Lung (tissue), 12 donors: ENCODE results near the gene RERE. TPM values are rescaled to one million over a fixed set of nuclear protein-coding genes. Genes with fewer than 3 reads are reported as not detected.
A peak's percentile ranks its signal among the peaks of the same experiment; 100 is the strongest.

Source experiments
- ATAC-seq: fragments of 200-7000 bp; cut with Tn5 transposase; one replicate; pipeline ENCODE4 v1.9.1; 2020; ENCODE audit warnings: moderate number of reproducible peaks; ENCODE audit not compliant: insufficient read depth, low FRiP score
- DNase-seq, 3 donors: peaks; one replicate each; pipeline ENCODE4 v3.0.0-alpha.2; 2013 to 2017
- H3K27ac ChIP-seq, 2 donors: one replicate each; pipeline ENCODE4 v1.5.1; 2013; ENCODE audit warnings: mild to moderate bottlenecking in 2 of 2, moderate library complexity in 2 of 2, control low read depth in 1 of 2, inconsistent platforms in 1 of 2, low read depth in 1 of 2, low read length in 1 of 2
- H3K27me3 ChIP-seq, 3 donors: one replicate each; pipeline ENCODE4 v1.5.1; 2013; ENCODE audit warnings: low read length in 2 of 3; ENCODE audit not compliant: control insufficient read depth in 3 of 3, insufficient read depth in 3 of 3
- H3K36me3 ChIP-seq, 4 donors: one replicate each; pipeline ENCODE4 v1.5.1; 2013; ENCODE audit warnings: low read length in 4 of 4, mild to moderate bottlenecking in 1 of 4, moderate library complexity in 1 of 4; ENCODE audit not compliant: control insufficient read depth in 4 of 4, insufficient read depth in 4 of 4
- H3K4me1 ChIP-seq, 5 donors: one replicate each; pipeline ENCODE4 v1.5.1; 2013; ENCODE audit warnings: low read length in 5 of 5, mild to moderate bottlenecking in 2 of 5, moderate library complexity in 1 of 5; ENCODE audit not compliant: control insufficient read depth in 5 of 5, insufficient read depth in 5 of 5
- H3K4me3 ChIP-seq: one replicate; pipeline ENCODE4 v1.5.1; 2013; ENCODE audit warnings: mild to moderate bottlenecking, control low read depth, moderate library complexity
- H3K9ac ChIP-seq, 2 donors: one replicate each; pipeline ENCODE4 v1.5.1; 2013; ENCODE audit warnings: low read length in 2 of 2, control low read depth in 1 of 2; ENCODE audit not compliant: insufficient read depth in 1 of 2
- H3K9me3 ChIP-seq, 4 donors: one replicate each; pipeline ENCODE4 v1.5.1; 2013; ENCODE audit warnings: low read length in 3 of 4, mild to moderate bottlenecking in 1 of 4, moderate library complexity in 1 of 4; ENCODE audit not compliant: control insufficient read depth in 4 of 4, insufficient read depth in 3 of 4
- WGBS, 2 donors: extraction: QIAGEN DNeasy Blood & Tissue Kit; methylation state at CpG; one replicate each; pipeline ENCODE4 v1.1.7; 2013; 5-methylcytosine and 5-hydroxymethylcytosine counted together
- polyA plus RNA-seq, 2 donors: library from polyadenylated mRNA; stranded (reverse); fragments of 200-250 nt; gene quantifications; one replicate each; pipeline ENCODE4 v1.2.1, GENCODE V29; 2013
- total RNA-seq, 2 donors: library from RNA; depleted of rRNA in 1 of 2; stranded (reverse); fragments of >200 nt in 1 of 2; gene quantifications; one replicate each; pipeline ENCODE4 v1.2.1, GENCODE V29; 2014 to 2021
- TF ChIP-seq, protein P1 (sequence below): IDR thresholded peaks from 2 replicates; pipeline ENCODE4 v1.5.1; 2012; ENCODE audit warnings: mild to moderate bottlenecking; ENCODE audit errors: control extremely low read depth, extremely low read depth
- donor health status: control.
- donor health status: control.
- donor health status: Bipolar disorder and iron deficiency.
- donor health status: healthy.
- donor health status: DM: yes; HTN: yes; CAD: no.

RERE gene
- total and polyA plus RNA-seq, 4 donors = 21.7 to 207 (median 57.5) TPM

DNA sequence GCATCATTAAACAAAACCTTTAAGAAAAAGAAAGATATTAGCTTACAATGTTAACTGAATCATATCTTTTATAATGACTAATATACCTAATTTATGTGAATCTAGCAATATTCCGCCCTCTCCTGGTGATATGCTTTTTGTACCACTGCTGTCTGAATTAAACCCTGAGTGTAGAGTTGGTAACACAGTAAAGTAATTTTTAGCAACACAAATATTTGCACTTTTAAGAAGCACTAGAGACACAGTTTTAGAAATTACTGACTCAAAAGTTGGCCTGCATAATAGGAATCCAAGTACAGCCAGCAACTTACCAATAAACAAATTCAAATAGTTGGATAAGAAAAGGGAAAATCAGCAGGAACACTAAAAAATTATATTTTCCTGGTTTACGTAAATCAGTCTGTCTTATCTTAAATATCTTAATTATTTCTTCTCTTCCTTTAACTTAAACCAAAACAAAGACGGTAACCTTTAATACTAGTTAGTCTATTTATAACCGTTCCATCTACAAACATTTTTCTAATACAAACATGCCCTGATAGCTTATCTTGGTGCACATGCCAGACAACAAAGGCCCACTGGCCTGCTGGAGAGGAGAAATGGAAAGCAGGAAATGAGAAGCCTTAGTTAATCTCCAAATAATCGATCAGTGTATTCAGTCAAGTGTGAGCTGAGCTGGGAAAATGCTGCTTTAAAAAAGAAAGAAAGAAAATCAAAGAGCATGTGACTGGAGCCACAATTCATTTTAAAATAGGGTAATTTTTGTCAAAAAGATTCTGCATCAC lies 246.0 kb downstream of the RERE start:
- H3K4me3 ChIP-seq = no peak overlapping the region
- TF ChIP-seq, protein P1, sequence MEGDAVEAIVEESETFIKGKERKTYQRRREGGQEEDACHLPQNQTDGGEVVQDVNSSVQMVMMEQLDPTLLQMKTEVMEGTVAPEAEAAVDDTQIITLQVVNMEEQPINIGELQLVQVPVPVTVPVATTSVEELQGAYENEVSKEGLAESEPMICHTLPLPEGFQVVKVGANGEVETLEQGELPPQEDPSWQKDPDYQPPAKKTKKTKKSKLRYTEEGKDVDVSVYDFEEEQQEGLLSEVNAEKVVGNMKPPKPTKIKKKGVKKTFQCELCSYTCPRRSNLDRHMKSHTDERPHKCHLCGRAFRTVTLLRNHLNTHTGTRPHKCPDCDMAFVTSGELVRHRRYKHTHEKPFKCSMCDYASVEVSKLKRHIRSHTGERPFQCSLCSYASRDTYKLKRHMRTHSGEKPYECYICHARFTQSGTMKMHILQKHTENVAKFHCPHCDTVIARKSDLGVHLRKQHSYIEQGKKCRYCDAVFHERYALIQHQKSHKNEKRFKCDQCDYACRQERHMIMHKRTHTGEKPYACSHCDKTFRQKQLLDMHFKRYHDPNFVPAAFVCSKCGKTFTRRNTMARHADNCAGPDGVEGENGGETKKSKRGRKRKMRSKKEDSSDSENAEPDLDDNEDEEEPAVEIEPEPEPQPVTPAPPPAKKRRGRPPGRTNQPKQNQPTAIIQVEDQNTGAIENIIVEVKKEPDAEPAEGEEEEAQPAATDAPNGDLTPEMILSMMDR = peak; percentile 6
- H3K9me3 ChIP-seq = no peaks in the 10 kb centered on the region
- DNase-seq = peak; percentile 28 to 84 (median 81)
- H3K27ac ChIP-seq = peak overlapping the region in 1 of 2 donors; percentile 75
- 23 to 46% methylated on average over 5 of the region's 5 CpGs for whole genome bisulfite sequencing, 2 donors
- peak overlapping the region in 1 of 2 donors; percentile 8 for H3K9ac ChIP-seq
- H3K4me1 ChIP-seq = peaks cover 2 to 60% (median 23%) of the 10 kb centered on the region in 5 donors
- ATAC-seq = peak; percentile 62
- H3K36me3 ChIP-seq = no peaks in the 10 kb centered on the region
- no peaks in the 10 kb centered on the region for H3K27me3 ChIP-seq

DNA sequence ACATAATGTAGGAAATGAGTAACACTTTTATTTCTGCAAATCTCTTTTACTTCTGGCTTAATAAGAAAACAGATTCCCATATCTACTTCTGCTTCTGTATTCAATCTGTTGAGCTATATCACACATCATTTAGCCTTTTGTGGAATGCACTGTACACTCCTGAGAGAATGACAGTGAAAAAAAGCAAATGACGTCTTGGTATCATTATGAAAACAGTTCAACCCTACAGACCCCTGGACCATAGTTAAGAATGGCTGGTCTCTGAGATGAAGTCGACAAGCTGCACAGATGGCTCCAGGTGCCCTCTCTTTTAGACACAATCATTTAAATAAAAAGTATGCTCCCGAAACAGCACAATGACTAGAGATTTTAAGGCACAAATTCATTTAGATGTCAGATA lies 247.0 kb downstream of the RERE start:
- Histone ChIP-seq H3K27me3 (no peaks in the 10 kb centered on the region), H3K9me3 (no peaks in the 10 kb centered on the region), H3K9ac (no peak overlapping the region), H3K27ac (no peak overlapping the region), H3K4me1 (peaks cover 2 to 60% (median 23%) of the 10 kb centered on the region in 5 donors), H3K36me3 (no peaks in the 10 kb centered on the region), H3K4me3 (no peak overlapping the region)
- no peak for ATAC-seq
- peak in 2 of 3 donors; percentile 67 to 70 for DNase-seq
- WGBS, 2 donors = 57 to 72% methylated on average over 3 of the region's 3 CpGs
- TF ChIP-seq, protein P1 = no peak

DNA sequence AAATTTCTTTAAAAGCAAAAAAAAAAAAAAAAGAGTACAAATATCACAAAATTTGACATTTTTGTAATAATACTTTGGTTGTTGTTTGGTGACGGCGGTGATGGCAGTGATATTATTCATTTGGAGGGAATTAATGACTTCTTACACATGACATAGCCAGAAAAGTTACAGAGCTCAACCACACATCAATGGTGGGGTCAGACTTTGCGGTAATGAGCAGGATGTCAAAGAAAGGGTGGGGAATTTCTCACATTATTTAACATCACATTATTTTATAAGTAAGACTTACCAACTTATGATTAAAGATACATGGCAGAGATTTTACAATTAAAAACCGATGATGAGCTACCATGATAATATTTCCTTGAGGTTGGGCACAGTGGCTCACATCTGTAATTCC lies 248.2 kb downstream of the RERE start:
- WGBS, 2 donors = 95 to 100% methylated on average over 4 of the region's 4 CpGs
- H3K9me3 ChIP-seq = no peaks in the 10 kb centered on the region
- peaks cover 2 to 55% (median 23%) of the 10 kb centered on the region in 5 donors for H3K4me1 ChIP-seq
- TF ChIP-seq, protein P1 = no peak
- H3K9ac ChIP-seq = no peak overlapping the region
- no peaks in the 10 kb centered on the region for H3K36me3 ChIP-seq
- ATAC-seq (no peak), DNase-seq (no peak)
- H3K27ac ChIP-seq = no peak overlapping the region
- H3K4me3 ChIP-seq = no peak overlapping the region
- H3K27me3 ChIP-seq = no peaks in the 10 kb centered on the region
